SW 1271 (cell line): ENCODE data around the gene PCBP3.

ENCODE experiments used
- DNase-seq, 2 experiments: peaks; one replicate each; lab custom pipeline; 2025; lab: John Stamatoyannopoulos, UW

The PCBP3 gene

GRCh38 chr21:45787371-45787770 is 143.8 kb downstream of the PCBP3 start:
- DNase-seq = no peak

GRCh38 chr21:45788198-45788597 is 144.7 kb downstream of the PCBP3 start:
- DNase-seq = no peak

GRCh38 chr21:45788637-45789506 is 145.3 kb downstream of the PCBP3 start:
- no peak for DNase-seq

- DNase-seq = no peak
Measured at GRCh38 chr21:45790427-45790826, 146.9 kb downstream of the PCBP3 start.

- DNase-seq = no peak
Measured at GRCh38 chr21:45791562-45792418, 148.3 kb downstream of the PCBP3 start.

GRCh38 chr21:45792682-45793383 is 149.3 kb downstream of the PCBP3 start:
- DNase-seq = no peak

- no peak for DNase-seq
Measured at GRCh38 chr21:45794027-45794426, 150.5 kb downstream of the PCBP3 start.

- no peak for DNase-seq
Measured at GRCh38 chr21:45796003-45796402, 152.5 kb downstream of the PCBP3 start.

- DNase-seq = no peak
Measured at GRCh38 chr21:45797338-45797737, 153.8 kb downstream of the PCBP3 start.

GRCh38 chr21:45799765-45800338 is 156.3 kb downstream of the PCBP3 start:
- DNase-seq = no peak

- no peak for DNase-seq
Measured at GRCh38 chr21:45800339-45801080, 157.0 kb downstream of the PCBP3 start.

GRCh38 chr21:45801129-45801964 is 157.8 kb downstream of the PCBP3 start:
- DNase-seq = no peak

GRCh38 chr21:45801989-45802388 is 158.5 kb downstream of the PCBP3 start:
- no peak for DNase-seq

- DNase-seq = no peak
Measured at GRCh38 chr21:45802425-45802824, 158.9 kb downstream of the PCBP3 start.

GRCh38 chr21:45802956-45803617 is 159.6 kb downstream of the PCBP3 start:
- DNase-seq = no peak

GRCh38 chr21:45803618-45804340 is 160.3 kb downstream of the PCBP3 start:
- DNase-seq = no peak

- no peak for DNase-seq
Measured at GRCh38 chr21:45804809-45805313, 161.3 kb downstream of the PCBP3 start.

GRCh38 chr21:45805321-45805720 is 161.8 kb downstream of the PCBP3 start:
- DNase-seq = no peak

- DNase-seq = no peak
Measured at GRCh38 chr21:45806042-45806441, 162.5 kb downstream of the PCBP3 start.
